H1 (cell line): ENCODE measurements around the gene TMEM132A. TPM values are rescaled to one million over a fixed set of nuclear protein-coding genes. Genes with fewer than 3 reads are reported as not detected.

Source experiments
- CBX5 ChIP-seq: fragments of 300-800, 300-1000 bp; sonication (generic); IDR thresholded peaks from 2 replicates; pipeline ENCODE4 v1.7.1; 2016; ENCODE audit warnings: antibody characterized with exemption, low read length, low read depth
- CBX8 ChIP-seq: fragments of 300-800, 300-1000 bp; sonication (generic); IDR thresholded peaks from 2 replicates; pipeline ENCODE4 v1.7.1; 2016; ENCODE audit warnings: low read depth, low read length, borderline replicate concordance
- CTCF ChIP-seq, 3 experiments: IDR thresholded peaks; 1 replicate in 2 of 3; 2 replicates in 1 of 3; pipeline versions ENCODE4 v1.5.1 to v1.6.1; 2011; ENCODE audit warnings: low read length in 3 of 3, mild to moderate bottlenecking in 3 of 3, inconsistent platforms in 2 of 3, low read depth in 1 of 3, moderate library complexity in 1 of 3; ENCODE audit not compliant: insufficient read depth in 1 of 3; ENCODE audit errors: control extremely low read depth in 1 of 3
- GTF2F1 ChIP-seq: IDR thresholded peaks from 2 replicates; pipeline ENCODE4 v1.6.1; 2012; ENCODE audit warnings: low read depth, low read length, improper control_type of control experiment, borderline replicate concordance
- KDM1A ChIP-seq: fragments of 200-600, 300-600 bp; sonication (generic); IDR thresholded peaks from 2 replicates; pipeline ENCODE4 v1.7.1; 2016; ENCODE audit warnings: mild to moderate bottlenecking, low read length, borderline replicate concordance
- NANOG ChIP-seq: IDR thresholded peaks from 2 replicates; pipeline ENCODE4 v1.6.1; 2011; ENCODE audit warnings: low read length, low read depth, mild to moderate bottlenecking, inconsistent platforms; ENCODE audit not compliant: insufficient read depth, poor library complexity, severe bottlenecking
- polyA plus RNA-seq, 7 experiments: library from polyadenylated mRNA; depleted of rRNA in 3 of 7; stranded (reverse) in 5 of 7; unstranded in 2 of 7; fragments of >200 nt in 5 of 7; fragments of 200-250 nt in 2 of 7; gene quantifications; 1 replicate in 5 of 7; 2 replicates in 1 of 7; 4 replicates in 1 of 7; pipeline versions ENCODE4 v1.2.1 to v1.2.3, GENCODE V29; 2011 to 2013; ENCODE audit warnings: missing spikeins in 2 of 7, mixed read lengths in 2 of 7
- total RNA-seq: library from RNA; stranded (reverse); fragmentation: NEBNext Ultra II Directional; extraction: Animal tissue kit (Norgen Biotek cat#: 25700); gene quantifications from 2 replicates; pipeline ENCODE4 v1.2.1, GENCODE V29; 2021

The TMEM132A gene
- total and polyA plus RNA-seq, 2 of the 8 experiments (the other 6 are each of a cell fraction or from before 2014, with no cell fraction given), result 46.6 to 97.9 TPM

- TF ChIP-seq NANOG (no peak), CBX8 (no peak), CBX5 (no peak), GTF2F1 (no peak), CTCF (IDR thresholded peaks at IDR 0.05; ENCODE audit: control extremely low read depth in 1 of 3, insufficient read depth in 1 of 3, low read depth in 1 of 3, low read length in 3 of 3) (no peak), KDM1A (no peak)
Observed at GRCh38 chr11:60929764-60930163, 5.5 kb downstream of the TMEM132A start (continued).
